Uterus (tissue), 4 donors: ENCODE data around the gene HEATR3. TPM values are rescaled to one million over a fixed set of nuclear protein-coding genes. Genes with fewer than 3 reads are reported as not detected.
A peak's percentile ranks its signal among the peaks of the same experiment; 100 is the strongest.

ENCODE experiments used
- DNase-seq, 2 donors: peaks; one replicate each; pipeline ENCODE4 v3.0.0-alpha.2; 2019 to 2020
- H3K27ac ChIP-seq, 2 donors: fragments of 200-600 bp; sonication (generic); 1 replicate in 1 of 2; 2 replicates in 1 of 2; pipeline ENCODE4 v1.5.1; 2016 to 2018
- H3K27me3 ChIP-seq, 2 donors: fragments of 200-600 bp; sonication (generic); one replicate each; pipeline ENCODE4 v1.5.1; 2018 to 2019; ENCODE audit warnings: control low read depth in 1 of 2
- H3K36me3 ChIP-seq, 2 donors: fragments of 200-600 bp; sonication (generic); one replicate each; pipeline ENCODE4 v1.5.1; 2019; ENCODE audit warnings: control low read depth in 1 of 2
- H3K4me1 ChIP-seq, 2 donors: fragments of 200-600 bp; sonication (generic); one replicate each; pipeline ENCODE4 v1.5.1; 2018 to 2019; ENCODE audit warnings: control low read depth in 1 of 2
- H3K4me3 ChIP-seq, 2 donors: fragments of 200-600 bp; sonication (generic); 1 replicate in 1 of 2; 2 replicates in 1 of 2; pipeline ENCODE4 v1.5.1; 2018 to 2019; ENCODE audit warnings: mild to moderate bottlenecking in 1 of 2
- H3K9me3 ChIP-seq, 2 donors: fragments of 200-600 bp; sonication (generic); one replicate each; pipeline ENCODE4 v1.5.1; 2019; ENCODE audit warnings: control low read depth in 1 of 2
- POLR2A ChIP-seq, 2 donors: fragments of 450-650 bp; IDR thresholded peaks; one replicate each; pipeline ENCODE4 v1.6.1; 2016; ENCODE audit warnings: antibody characterized with exemption in 2 of 2, mild to moderate bottlenecking in 1 of 2, moderate library complexity in 1 of 2
- intact Hi-C: fragments of 100-400 bp; cut with DNase I; formaldehyde crosslinking; loops from one replicate; pipeline ENCODE4 v1.15.1; 2023; ENCODE audit warnings: low total_unique reads
- small RNA-seq: library from RNA; depleted of rRNA; stranded (forward); fragments of <200 nt; gene quantifications from one replicate; pipeline ENCODE3, GENCODE V24; 2016
- total RNA-seq, 4 donors: library from RNA; depleted of rRNA in 3 of 4; stranded (reverse); fragments of >200 nt in 3 of 4; gene quantifications; one replicate each; pipeline versions ENCODE4 v1.1.0 to v1.2.4, GENCODE V29; 2014 to 2023
- TF ChIP-seq, protein P1 (sequence below), 4 experiments: fragments of 200-600 bp in 2 of 4; fragments of 450-650 bp in 2 of 4; sonication (generic) in 2 of 4; IDR thresholded peaks; one replicate each; pipeline ENCODE4 v1.5.1; 2016 to 2019; ENCODE audit warnings: antibody characterized with exemption in 4 of 4, mild to moderate bottlenecking in 2 of 4, moderate library complexity in 1 of 4
- donor health status: DM: yes; HTN: yes; CAD: no.

Gene HEATR3
- total RNA-seq, 4 donors from 2014 or later: 8.2 to 53.0 (median 15.5) TPM

DNA sequence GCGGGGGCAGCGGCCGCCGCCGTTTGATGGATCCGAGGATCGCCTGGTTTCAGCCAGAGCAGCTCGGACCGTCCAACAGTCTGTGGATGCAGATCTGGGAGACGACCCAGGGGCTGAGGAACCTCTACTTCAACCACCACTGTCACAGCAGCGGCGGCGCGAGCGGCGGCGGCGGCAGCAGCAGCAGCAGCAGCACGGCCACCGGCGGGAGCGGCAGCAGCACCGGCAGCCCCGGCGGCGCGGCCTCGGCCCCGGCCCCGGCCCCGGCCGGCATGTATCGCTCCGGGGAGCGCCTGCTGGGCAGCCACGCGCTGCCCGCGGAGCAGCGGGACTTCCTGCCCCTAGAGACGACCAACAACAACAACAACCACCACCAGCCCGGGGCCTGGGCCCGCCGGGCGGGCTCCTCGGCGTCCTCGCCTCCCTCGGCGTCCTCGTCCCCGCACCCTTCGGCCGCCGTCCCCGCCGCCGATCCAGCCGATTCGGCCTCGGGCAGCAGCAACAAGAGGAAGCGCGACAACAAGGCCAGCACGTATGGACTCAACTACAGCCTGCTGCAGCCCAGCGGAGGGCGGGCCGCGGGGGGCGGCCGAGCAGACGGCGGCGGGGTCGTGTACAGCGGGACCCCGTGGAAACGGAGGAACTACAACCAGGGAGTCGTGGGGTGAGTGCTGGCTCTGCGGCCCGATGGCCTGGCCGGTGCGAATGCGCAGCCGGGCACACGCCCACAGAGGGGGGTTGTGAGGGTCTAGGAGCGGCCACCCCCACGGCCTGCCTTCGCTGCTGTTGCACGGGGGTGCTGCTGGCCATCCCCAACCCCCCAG is 88.0 kb downstream of the HEATR3 start:
- Histone ChIP-seq H3K4me1 (no peaks in the 10 kb centered on the region), H3K36me3 (no peaks in the 10 kb centered on the region), H3K9me3 (no peaks in the 10 kb centered on the region), H3K27me3 (no peaks in the 10 kb centered on the region), H3K27ac (peak overlapping the region; percentile 69 to 96), H3K4me3 (peak overlapping the region; percentile 80 to 91)
- intact Hi-C loops: loop anchor here (5.0 kb wide), 1 partner anchor 53 kb away; no protein-coding TSS in a partner anchor
- DNase-seq: peak in 1 of 2 donors; percentile 41
- TF ChIP-seq, protein P1, sequence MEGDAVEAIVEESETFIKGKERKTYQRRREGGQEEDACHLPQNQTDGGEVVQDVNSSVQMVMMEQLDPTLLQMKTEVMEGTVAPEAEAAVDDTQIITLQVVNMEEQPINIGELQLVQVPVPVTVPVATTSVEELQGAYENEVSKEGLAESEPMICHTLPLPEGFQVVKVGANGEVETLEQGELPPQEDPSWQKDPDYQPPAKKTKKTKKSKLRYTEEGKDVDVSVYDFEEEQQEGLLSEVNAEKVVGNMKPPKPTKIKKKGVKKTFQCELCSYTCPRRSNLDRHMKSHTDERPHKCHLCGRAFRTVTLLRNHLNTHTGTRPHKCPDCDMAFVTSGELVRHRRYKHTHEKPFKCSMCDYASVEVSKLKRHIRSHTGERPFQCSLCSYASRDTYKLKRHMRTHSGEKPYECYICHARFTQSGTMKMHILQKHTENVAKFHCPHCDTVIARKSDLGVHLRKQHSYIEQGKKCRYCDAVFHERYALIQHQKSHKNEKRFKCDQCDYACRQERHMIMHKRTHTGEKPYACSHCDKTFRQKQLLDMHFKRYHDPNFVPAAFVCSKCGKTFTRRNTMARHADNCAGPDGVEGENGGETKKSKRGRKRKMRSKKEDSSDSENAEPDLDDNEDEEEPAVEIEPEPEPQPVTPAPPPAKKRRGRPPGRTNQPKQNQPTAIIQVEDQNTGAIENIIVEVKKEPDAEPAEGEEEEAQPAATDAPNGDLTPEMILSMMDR (IDR thresholded peaks at IDR 0.05): no peak
- TF ChIP-seq POLR2A (IDR thresholded peaks at IDR 0.05): no peak

DNA sequence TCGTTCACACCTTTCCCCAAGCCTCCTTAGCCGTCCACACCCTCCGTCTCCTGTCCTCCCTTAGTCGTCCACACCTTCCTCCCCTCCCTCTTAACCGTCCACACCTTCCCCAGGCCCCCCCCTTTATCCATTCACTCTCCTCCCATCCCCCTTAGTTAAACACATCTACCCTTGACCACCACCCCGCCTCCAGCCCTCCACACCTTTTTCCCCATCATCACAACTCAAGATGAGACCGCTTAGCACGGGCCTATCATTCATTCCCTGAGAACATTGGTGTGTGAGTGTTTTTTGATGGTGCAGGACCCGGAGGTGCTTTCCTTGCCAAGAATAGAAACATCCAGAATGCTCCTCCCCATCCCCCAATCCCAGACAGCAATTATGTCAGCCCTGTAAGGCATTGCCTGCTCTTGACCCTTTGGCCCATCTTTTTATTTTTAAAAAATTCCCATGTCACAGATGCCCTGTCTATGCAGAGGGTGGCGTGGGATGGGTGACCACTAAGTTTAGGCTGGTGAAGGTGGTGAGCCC is 88.7 kb downstream of the HEATR3 start:
- no peak for DNase-seq
- TF ChIP-seq, protein P1 (IDR thresholded peaks at IDR 0.05): no peak
- TF ChIP-seq POLR2A (IDR thresholded peaks at IDR 0.05): no peak
- H3K36me3 ChIP-seq: no peaks in the 10 kb centered on the region
- H3K27me3 ChIP-seq: no peaks in the 10 kb centered on the region
- H3K4me1 ChIP-seq: no peaks in the 10 kb centered on the region
- peak overlapping the region; percentile 69 to 96 for H3K27ac ChIP-seq
- peak overlapping the region; percentile 80 to 91 for H3K4me3 ChIP-seq
- no peaks in the 10 kb centered on the region for H3K9me3 ChIP-seq
- intact Hi-C loops: loop anchor here (5.0 kb wide), 1 partner anchor 53 kb away; no protein-coding TSS in a partner anchor

- Histone ChIP-seq H3K9me3 (no peaks in the 10 kb centered on the region), H3K4me3 (peak overlapping the region; percentile 80 to 91), H3K36me3 (no peaks in the 10 kb centered on the region), H3K27ac (peak overlapping the region; percentile 16 to 96), H3K27me3 (no peaks in the 10 kb centered on the region), H3K4me1 (no peaks in the 10 kb centered on the region)
- intact Hi-C loops: no loop called here
- TF ChIP-seq, protein P1 (IDR thresholded peaks at IDR 0.05): no peak
- TF ChIP-seq POLR2A (IDR thresholded peaks at IDR 0.05): no peak
- DNase-seq: no peak
These were observed 90.2 kb downstream of the HEATR3 start for GRCh38 chr16:50155925-50156324.

Small RNAs within 50 kb of the gene (small RNA-seq; reads per million reads assigned to genes)
- gene RF00017 (not detected), gene RF00156 (not detected), gene RNY4P3 (0.54 reads per million), gene RPL10P14 (not detected)

Other genes starting within 250 kb of the HEATR3 start
- 10 to 100 TPM in 3 of 4 donors, 1 to 10 TPM in 1; 7.1 to 33.5 (median 14.7) TPM for gene ZNF423, start 209.9 kb upstream of the HEATR3 start, total RNA-seq
- gene CNEP1R1, start 40.7 kb upstream of the HEATR3 start, total RNA-seq: 10 to 100 TPM; 14.1 to 51.7 (median 29.5) TPM
- gene TENT4B, start 87.3 kb downstream of the HEATR3 start, total RNA-seq: 10 to 100 TPM in 2 of 4 donors, 1 to 10 TPM in 2; 5.9 to 24.7 (median 12.7) TPM
- gene ADCY7, start 200.6 kb downstream of the HEATR3 start, total RNA-seq: 10 to 100 TPM in 1 of 4 donors, 1 to 10 TPM in 3; 3.3 to 25.9 (median 6.6) TPM